ENCODE measurements around the gene FIBP. TPM values are rescaled to one million over a fixed set of nuclear protein-coding genes. Genes with fewer than 3 reads are reported as not detected.

The FIBP gene
- total RNA-seq (10 to 100 TPM; 25.9 to 72.1 (median 43.4) TPM), polyA plus RNA-seq (10 to 100 TPM; 60.0 to 78.3 TPM), total RNA-seq (20.9 reads per million, percentile 51 among the genes with 10 or more reads in this experiment)

DNA sequence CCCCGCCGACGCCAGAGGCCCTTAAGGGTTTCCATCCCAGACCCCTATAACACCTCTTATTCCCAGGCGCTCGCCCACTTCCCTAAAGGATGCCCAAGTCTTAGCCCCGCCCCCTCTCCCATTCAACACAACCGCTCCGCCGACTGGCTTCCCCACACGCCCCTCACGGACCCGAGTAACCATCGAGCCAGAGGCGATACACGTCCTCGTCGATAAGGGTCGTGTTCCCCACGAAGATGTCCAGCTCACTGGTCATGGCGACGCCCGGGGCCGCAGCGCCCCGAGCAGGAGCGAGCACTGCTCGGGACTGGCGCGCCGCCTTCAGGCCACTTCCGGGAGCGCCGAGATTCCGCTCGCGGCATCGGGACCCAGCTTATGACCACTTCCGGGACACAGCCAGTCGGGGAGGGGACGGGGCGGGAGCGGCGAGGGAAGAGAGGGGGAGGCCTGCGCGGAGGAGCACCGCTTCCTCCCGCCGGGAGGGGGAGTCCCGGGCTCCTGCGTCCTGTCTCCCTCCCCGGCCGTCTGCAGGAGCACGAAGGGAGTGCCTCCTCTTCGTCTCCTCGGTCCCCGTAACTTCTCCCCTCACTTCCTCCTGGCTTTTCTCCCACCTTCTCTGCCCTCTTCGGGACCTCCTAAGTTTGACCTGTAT lies at the start of gene FIBP:
FIBP (minus strand) TSS at position 309 of the 652 bp plus-strand sequence; CDS start at position 256, 53 bp downstream.
- Mint-ChIP-seq H3K27ac (peak within 1 kb of the TSS; percentile 93 to 99 (median 97)), H3K36me3 (peaks cover 0 to 8% (median 3%) of the 10 kb centered on the region in 5 donors), H3K4me3 (peak within 1 kb of the TSS; percentile 88 to 97 (median 93)), H3K9me3 (peaks cover 0 to 3% (median 0%) of the 10 kb centered on the region in 11 donors), H3K4me1 (peaks cover 50 to 69% (median 53%) of the 10 kb centered on the region in 7 donors), H3K27me3 (no peaks in the 10 kb centered on the region)
- DNase-seq, result peak; percentile 84 to 95 (median 90)
- Histone ChIP-seq H3K4me3 (ENCODE audit: low read length) (peak within 1 kb of the TSS; percentile 84), H3K4me1 (ENCODE audit: control insufficient read depth in 2 of 2, insufficient read depth in 2 of 2, low read length in 2 of 2) (peaks cover 37 to 45% of the 10 kb centered on the region in 2 donors), H3K9me3 (ENCODE audit: control insufficient read depth in 2 of 3, low read length in 3 of 3) (no peaks in the 10 kb centered on the region), H3K27ac (ENCODE audit: low read depth, low read length) (peak within 1 kb of the TSS; percentile 92), H3K36me3 (ENCODE audit: control insufficient read depth in 2 of 3, insufficient read depth in 3 of 3, low read length in 3 of 3) (peaks cover 0 to 11% (median 0%) of the 10 kb centered on the region in 3 experiments), H3K27me3 (ENCODE audit: control insufficient read depth in 2 of 2, insufficient read depth in 2 of 2, low read length in 2 of 2) (no peaks in the 10 kb centered on the region)
- intact Hi-C loops (cut with micrococcal nuclease), result loop anchor here (1.0 to 2.0 kb wide), 11 partner anchors 15 to 176 kb away; partner anchors contain the start of genes EFEMP2 (in 2 of the 2), SART1 (in 2 of the 2), BANF1 (in 1 of the 2) and C11orf68 (in 1 of the 2)
- ATAC-seq, result peak; percentile 74
- ChIA-PET POLR2A (interaction anchor here (0.7 to 12.3 kb wide), 22 partner anchors 9 to 390 kb away, joined by 3 to 316 read pairs (median 16); partner anchors contain the start of genes BANF1, C11orf68, CFL1 and CTSW), CTCF (interaction anchor here (0.6 to 9.0 kb wide), 20 partner anchors 9 to 218 kb away, joined by 3 to 159 read pairs (median 4); partner anchors contain the start of genes BANF1, C11orf68, CFL1 and EIF1AD)

DNA sequence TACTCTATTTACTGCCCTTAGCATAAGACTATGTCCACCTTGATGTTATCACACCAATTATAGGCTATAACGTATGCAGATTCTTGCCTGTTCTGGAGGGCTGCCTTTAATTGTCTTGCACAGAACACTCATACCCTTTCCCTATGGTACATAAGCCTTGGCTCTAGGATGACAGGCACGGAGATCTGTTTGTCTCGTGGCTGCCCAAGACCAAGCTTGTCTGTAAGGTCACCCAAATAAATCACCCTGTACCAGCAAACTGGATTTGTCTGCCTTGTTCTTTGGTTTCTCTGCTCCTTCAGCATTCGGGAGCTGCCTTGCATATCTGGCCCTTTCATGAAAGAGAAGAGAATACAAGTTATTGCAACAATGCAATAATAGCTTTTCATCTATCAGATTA lies 49.5 kb upstream of the FIBP start:
- DNase-seq, result no peak
- no peaks in the 10 kb centered on the region for H3K27me3 ChIP-seq (ENCODE audit: control insufficient read depth in 2 of 2, insufficient read depth in 2 of 2, low read length in 2 of 2)
- no peaks in the 10 kb centered on the region for H3K36me3 ChIP-seq (ENCODE audit: control insufficient read depth in 2 of 3, insufficient read depth in 3 of 3, low read length in 3 of 3)
- ChIA-PET POLR2A (interaction anchor here (0.6 kb wide), 1 partner anchor 18 kb away, joined by 3 read pairs; no protein-coding TSS in a partner anchor), CTCF (no interaction called here)
- no peaks in the 10 kb centered on the region for H3K9me3 ChIP-seq (ENCODE audit: control insufficient read depth in 2 of 3, low read length in 3 of 3)
- intact Hi-C loops (cut with micrococcal nuclease), result no loop called here
- no peak overlapping the region for H3K4me3 ChIP-seq (ENCODE audit: low read length)
- no peak overlapping the region for H3K4me3 Mint-ChIP-seq
- no peak overlapping the region for H3K27ac Mint-ChIP-seq
- peaks cover 0 to 10% (median 0%) of the 10 kb centered on the region in 7 donors for H3K4me1 Mint-ChIP-seq
- no peaks in the 10 kb centered on the region for H3K36me3 Mint-ChIP-seq
- H3K4me1 ChIP-seq (ENCODE audit: control insufficient read depth in 2 of 2, insufficient read depth in 2 of 2, low read length in 2 of 2), result peaks cover 0 to under 1% of the 10 kb centered on the region in 2 donors
- no peak for ATAC-seq
- H3K9me3 Mint-ChIP-seq, result no peaks in the 10 kb centered on the region
- no peak overlapping the region for H3K27ac ChIP-seq (ENCODE audit: low read depth, low read length)
- peaks cover 0 to 16% (median 0%) of the 10 kb centered on the region in 5 donors for H3K27me3 Mint-ChIP-seq

DNA sequence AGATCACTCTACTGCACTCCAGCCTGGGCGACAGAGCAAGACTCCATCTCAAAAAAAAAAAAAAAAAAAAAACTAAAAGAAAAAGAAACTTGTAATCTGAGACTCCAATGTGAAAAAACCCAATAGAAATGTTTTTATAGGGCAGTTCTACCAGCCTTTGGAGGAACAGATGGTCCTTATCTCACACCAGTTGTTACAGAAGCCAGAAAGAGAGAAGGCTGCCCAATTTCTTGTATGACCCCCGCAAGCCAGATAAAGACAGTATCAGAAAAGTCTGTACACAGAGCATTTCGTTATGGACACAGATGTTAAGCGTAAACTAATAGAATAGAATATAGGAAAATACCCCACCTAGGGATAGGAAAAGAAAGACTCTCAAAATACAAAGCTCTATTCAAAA lies 45.7 kb upstream of the FIBP start:
- POLR2A ChIA-PET, result interaction anchor here (0.6 to 2.9 kb wide), 2 partner anchors 45 to 227 kb away, joined by 3 to 15 read pairs; partner anchors contain the start of genes CCDC85B and FIBP

DNA sequence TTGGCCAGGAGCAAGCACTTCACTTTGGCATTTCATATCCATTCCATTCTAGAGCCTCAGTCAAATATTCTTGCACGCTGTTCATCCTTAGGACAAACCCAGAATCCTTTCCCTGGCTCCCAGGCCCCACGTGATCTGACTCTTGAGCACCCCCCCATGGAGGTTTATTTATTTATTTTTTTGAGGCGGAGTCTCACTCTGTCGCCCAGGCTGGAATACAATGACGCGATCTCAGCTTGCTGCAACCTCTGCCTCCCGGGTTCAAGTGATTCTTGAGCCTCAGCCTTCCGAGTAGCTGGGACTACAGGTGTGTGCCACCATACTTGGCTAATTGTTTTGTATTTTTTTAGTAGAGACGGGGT lies 44.3 kb upstream of the FIBP start:
- H3K4me1 Mint-ChIP-seq, result peaks cover 21 to 34% (median 24%) of the 10 kb centered on the region in 7 donors
- peaks cover 15 to 23% of the 10 kb centered on the region in 2 donors for H3K4me1 ChIP-seq (ENCODE audit: control insufficient read depth in 2 of 2, insufficient read depth in 2 of 2, low read length in 2 of 2)
- ChIA-PET CTCF (interaction anchor here (0.5 to 1.8 kb wide), 2 partner anchors 48 to 139 kb away, joined by 3 to 6 read pairs; no protein-coding TSS in a partner anchor), POLR2A (interaction anchor here (0.8 to 2.9 kb wide), 6 partner anchors 10 to 73 kb away, joined by 3 to 15 read pairs (median 6); partner anchors contain the start of genes CCDC85B, FIBP and MUS81)
- no peak overlapping the region for H3K4me3 ChIP-seq (ENCODE audit: low read length)
- DNase-seq (no peak), ATAC-seq (no peak)
- no peaks in the 10 kb centered on the region for H3K9me3 ChIP-seq (ENCODE audit: control insufficient read depth in 2 of 3, low read length in 3 of 3)
- peaks cover 0 to 1% (median 0%) of the 10 kb centered on the region in 5 donors for H3K36me3 Mint-ChIP-seq
- no peaks in the 10 kb centered on the region for H3K36me3 ChIP-seq (ENCODE audit: control insufficient read depth in 2 of 3, insufficient read depth in 3 of 3, low read length in 3 of 3)
- intact Hi-C loops (cut with micrococcal nuclease), result no loop called here
- H3K27ac Mint-ChIP-seq, result peak overlapping the region in 2 of 9 donors; percentile 10 to 61
- H3K27me3 ChIP-seq (ENCODE audit: control insufficient read depth in 2 of 2, insufficient read depth in 2 of 2, low read length in 2 of 2), result no peaks in the 10 kb centered on the region
- H3K9me3 Mint-ChIP-seq, result no peaks in the 10 kb centered on the region
- H3K27me3 Mint-ChIP-seq, result peaks cover 0 to 4% (median 0%) of the 10 kb centered on the region in 5 donors
- no peak overlapping the region for H3K4me3 Mint-ChIP-seq
- H3K27ac ChIP-seq (ENCODE audit: low read depth, low read length), result no peak overlapping the region

More for the DNA sequence above, 45.7 kb upstream of the FIBP start:
- no peaks in the 10 kb centered on the region for H3K9me3 Mint-ChIP-seq
- no peak overlapping the region for H3K4me3 Mint-ChIP-seq
- no peaks in the 10 kb centered on the region for H3K27me3 ChIP-seq (ENCODE audit: control insufficient read depth in 2 of 2, insufficient read depth in 2 of 2, low read length in 2 of 2)
- no peaks in the 10 kb centered on the region for H3K36me3 ChIP-seq (ENCODE audit: control insufficient read depth in 2 of 3, insufficient read depth in 3 of 3, low read length in 3 of 3)
- H3K4me1 ChIP-seq (ENCODE audit: control insufficient read depth in 2 of 2, insufficient read depth in 2 of 2, low read length in 2 of 2), result peaks cover 0 to 10% of the 10 kb centered on the region in 2 donors
- H3K27ac ChIP-seq (ENCODE audit: low read depth, low read length), result no peak overlapping the region
- no peaks in the 10 kb centered on the region for H3K9me3 ChIP-seq (ENCODE audit: control insufficient read depth in 2 of 3, low read length in 3 of 3)
- DNase-seq (no peak), ATAC-seq (no peak)
- H3K36me3 Mint-ChIP-seq, result peaks cover 0 to 1% (median 0%) of the 10 kb centered on the region in 5 donors
- H3K4me1 Mint-ChIP-seq, result peaks cover 6 to 19% (median 10%) of the 10 kb centered on the region in 7 donors
- H3K27ac Mint-ChIP-seq, result no peak overlapping the region
- intact Hi-C loops (cut with micrococcal nuclease), result no loop called here
- CTCF ChIA-PET, result interaction anchor here (1.6 kb wide), 1 partner anchor 43 kb away, joined by 3 read pairs; the partner anchor contains the start of gene CCDC85B
- H3K27me3 Mint-ChIP-seq, result peaks cover 0 to 12% (median 0%) of the 10 kb centered on the region in 5 donors
- H3K4me3 ChIP-seq (ENCODE audit: low read length), result no peak overlapping the region

DNA sequence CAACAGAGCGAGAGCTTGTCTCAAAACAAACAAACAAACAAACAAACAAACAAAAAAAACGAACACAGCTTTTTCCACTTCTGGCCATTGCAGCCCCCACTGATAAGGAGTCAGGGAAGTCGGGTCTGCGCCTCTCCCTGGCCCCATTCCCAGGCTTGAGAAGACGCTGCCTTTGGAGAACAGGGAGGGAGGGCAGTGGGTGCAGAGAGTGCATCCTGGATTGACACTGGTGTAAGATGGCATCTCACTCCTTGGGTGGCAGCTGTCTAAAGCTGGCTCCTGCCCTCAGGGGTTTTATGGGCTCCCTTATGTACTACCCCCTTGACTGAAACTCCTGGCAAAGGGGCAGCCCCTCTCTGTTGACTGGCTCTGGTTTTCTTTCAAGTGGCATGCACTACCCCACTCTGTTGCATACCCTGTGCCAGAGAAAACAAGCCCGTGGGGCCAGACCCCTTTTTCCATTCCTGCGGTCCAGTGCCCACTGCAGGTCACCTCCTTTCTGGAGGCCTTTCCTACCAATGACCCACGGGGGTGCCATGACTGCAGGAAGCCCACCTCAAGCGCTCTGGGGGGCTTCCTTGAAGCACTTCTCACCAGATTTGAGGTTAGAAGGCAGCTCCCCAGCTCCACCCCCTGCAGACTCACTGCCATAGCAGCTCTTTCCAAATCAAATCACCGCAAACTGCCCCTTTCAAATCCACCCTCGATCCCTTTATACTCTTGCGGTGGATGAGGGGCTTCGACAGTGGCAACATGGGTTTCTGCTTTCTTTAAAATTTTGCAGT lies 43.7 kb upstream of the FIBP start:
- H3K36me3 ChIP-seq (ENCODE audit: control insufficient read depth in 2 of 3, insufficient read depth in 3 of 3, low read length in 3 of 3), result no peaks in the 10 kb centered on the region
- peaks cover 26 to 40% (median 30%) of the 10 kb centered on the region in 7 donors for H3K4me1 Mint-ChIP-seq
- no peaks in the 10 kb centered on the region for H3K27me3 Mint-ChIP-seq
- intact Hi-C loops (cut with micrococcal nuclease), result no loop called here
- H3K4me3 Mint-ChIP-seq, result no peak overlapping the region
- H3K4me3 ChIP-seq (ENCODE audit: low read length), result no peak overlapping the region
- ATAC-seq (no peak), DNase-seq (no peak)
- peaks cover 20 to 29% of the 10 kb centered on the region in 2 donors for H3K4me1 ChIP-seq (ENCODE audit: control insufficient read depth in 2 of 2, insufficient read depth in 2 of 2, low read length in 2 of 2)
- ChIA-PET CTCF (interaction anchor here (0.5 to 1.8 kb wide), 3 partner anchors 47 to 139 kb away, joined by 3 to 6 read pairs (median 6); no protein-coding TSS in a partner anchor), POLR2A (interaction anchor here (0.8 to 2.9 kb wide), 5 partner anchors 10 to 72 kb away, joined by 3 to 15 read pairs (median 6); partner anchors contain the start of genes CCDC85B, FIBP and MUS81)
- H3K27ac Mint-ChIP-seq, result peak overlapping the region in 5 of 9 donors; percentile 10 to 77 (median 61)
- no peaks in the 10 kb centered on the region for H3K27me3 ChIP-seq (ENCODE audit: control insufficient read depth in 2 of 2, insufficient read depth in 2 of 2, low read length in 2 of 2)
- no peaks in the 10 kb centered on the region for H3K9me3 ChIP-seq (ENCODE audit: control insufficient read depth in 2 of 3, low read length in 3 of 3)
- H3K27ac ChIP-seq (ENCODE audit: low read depth, low read length), result no peak overlapping the region
- H3K9me3 Mint-ChIP-seq, result no peaks in the 10 kb centered on the region
- H3K36me3 Mint-ChIP-seq, result peaks cover 0 to 1% (median 0%) of the 10 kb centered on the region in 5 donors
